Endothelial cell of umbilical vein (primary cell): ENCODE measurements around the gene TYSND1. TPM values are rescaled to one million over a fixed set of nuclear protein-coding genes. Genes with fewer than 3 reads are reported as not detected.
"Not testable (repeated sequence)": the region's sequence is repeated elsewhere in the genome, so short reads cannot be mapped to it uniquely, and the experiment has no call there.

Experiments
- BruUV-seq: library from RNA; stranded (reverse); fragments of 400-500 nt; replicated peaks from 2 replicates; lab custom pipeline; 2021; lab: Mats Ljungman, UMichigan
- CTCF ChIA-PET: fragments of 300-600, 350-600 bp; sonication (Branson Sonifier 250); formaldehyde crosslinking; loops from one replicate; lab custom pipeline; 2021; ENCODE audit warnings: antibody characterized with exemption, inconsistent platforms; lab: Charles Lee
- POLR2A ChIA-PET: fragments of 300-600, 350-600 bp; sonication (Branson Sonifier 250); formaldehyde crosslinking; loops from one replicate; lab custom pipeline; 2021; ENCODE audit warnings: antibody characterized with exemption, inconsistent platforms; lab: Charles Lee
- DNase-seq: peaks from one replicate; pipeline ENCODE4 v3.0.0-alpha.2; 2011; ENCODE audit warnings: low read depth, low spot score
- FAIRE-seq: peaks from 2 replicates; lab custom pipeline; 2011; peaks lifted over from hg19 to GRCh38; lab: Jason Lieb, UNC
- H2AFZ ChIP-seq: 2 replicates; pipeline ENCODE4 v1.6.0; 2012; ENCODE audit warnings: low read depth, low read length, control low read depth, inconsistent platforms
- H3K27ac ChIP-seq: 2 replicates; pipeline ENCODE4 v1.5.1; 2011; ENCODE audit warnings: low read depth, mild to moderate bottlenecking, control low read depth, low read length, moderate library complexity; ENCODE audit not compliant: insufficient read depth
- H3K27me3 ChIP-seq, 2 experiments: 2 replicates each; pipeline versions ENCODE4 v1.6.0 to v1.6.1; 2011; ENCODE audit warnings: low read length in 2 of 2, mixed read lengths in 1 of 2; ENCODE audit not compliant: control insufficient read depth in 2 of 2, insufficient read depth in 2 of 2
- H3K36me3 ChIP-seq, 2 experiments: 2 replicates in 1 of 2; 3 replicates in 1 of 2; pipeline ENCODE4 v1.5.1; 2011; ENCODE audit warnings: low read length in 2 of 2, mild to moderate bottlenecking in 1 of 2, moderate library complexity in 1 of 2; ENCODE audit not compliant: control insufficient read depth in 2 of 2, insufficient read depth in 2 of 2; ENCODE audit errors: extremely low read depth in 1 of 2
- H3K4me1 ChIP-seq: 3 replicates; pipeline ENCODE4 v1.5.1; 2011; ENCODE audit warnings: mild to moderate bottlenecking, low read length; ENCODE audit not compliant: control insufficient read depth, insufficient read depth; ENCODE audit errors: extremely low read depth
- H3K4me2 ChIP-seq: 2 replicates; pipeline ENCODE4 v1.6.1; 2011; ENCODE audit warnings: low read length, control low read depth, mixed read lengths; ENCODE audit not compliant: insufficient read depth
- H3K4me3 ChIP-seq, 3 experiments: fragments of 200-600 bp in 1 of 3; sonication (generic), shearing (Covaris generic) in 1 of 3; replicated peaks in 1 of 3; 2 replicates each; pipeline ENCODE4 v1.5.1; 2011 to 2016; ENCODE audit warnings: control low read depth in 3 of 3, low read length in 3 of 3, mild to moderate bottlenecking in 2 of 3, inconsistent platforms in 1 of 3, low read depth in 1 of 3, moderate library complexity in 1 of 3; ENCODE audit not compliant: insufficient read depth in 1 of 3
- H3K79me2 ChIP-seq: 2 replicates; pipeline ENCODE4 v1.6.0; 2012; ENCODE audit warnings: low read length, inconsistent platforms; ENCODE audit not compliant: control insufficient read depth, insufficient read depth
- H3K9ac ChIP-seq: replicated peaks from 2 replicates; pipeline ENCODE3; 2011; ENCODE audit warnings: low read length, control low read depth; ENCODE audit not compliant: insufficient read depth; ENCODE audit errors: extremely low read depth
- H3K9me1 ChIP-seq: replicated peaks from 3 replicates; pipeline ENCODE4 v1.6.0; 2011; ENCODE audit warnings: mild to moderate bottlenecking, low read length; ENCODE audit not compliant: control insufficient read depth, insufficient read depth; ENCODE audit errors: extremely low read depth
- H3K9me3 ChIP-seq: replicated peaks from 2 replicates; pipeline ENCODE4 v1.5.1; 2012; ENCODE audit warnings: low read length, inconsistent platforms; ENCODE audit not compliant: control insufficient read depth, insufficient read depth
- H4K20me1 ChIP-seq: replicated peaks from 2 replicates; pipeline ENCODE3; 2011; ENCODE audit warnings: mild to moderate bottlenecking, low read length; ENCODE audit not compliant: control insufficient read depth, insufficient read depth; ENCODE audit errors: extremely low read depth
- GATA2 ChIP-seq: IDR thresholded peaks from 2 replicates; pipeline ENCODE4 v1.7.0; 2011; ENCODE audit warnings: low read depth, mild to moderate bottlenecking, moderate library complexity, mixed read lengths, low read length; ENCODE audit not compliant: insufficient read length, insufficient read depth
- dilution Hi-C: fragments of 300-500 bp; cut with MboI; formaldehyde crosslinking; loops from one replicate; pipeline ENCODE4 v1.15.0; 2019; ENCODE audit warnings: low sequenced_read_pairs; ENCODE audit not compliant: extremely low pct_ligation_motif_present
- intact Hi-C: fragments of 100-400 bp; cut with micrococcal nuclease; formaldehyde crosslinking; loops from one replicate; pipeline ENCODE4 v1.10.0; 2022
- polyA plus RNA-seq, 4 experiments: library from polyadenylated mRNA; depleted of rRNA in 3 of 4; stranded (reverse) in 3 of 4; unstranded in 1 of 4; fragments of >200 nt; gene quantifications; 2 replicates each; pipeline versions ENCODE4 v1.2.1 to v1.2.3, GENCODE V29; 2011 to 2012; ENCODE audit warnings: missing spikeins in 1 of 4
- total RNA-seq: library from RNA; stranded (reverse); gene quantifications from 2 replicates; pipeline ENCODE4 v1.2.3, GENCODE V29; 2021

TYSND1 gene
- total and polyA plus RNA-seq, 2 donors (not counting 3 experiments of a cell fraction or from before 2014, with no cell fraction given) = 5.1 to 7.8 TPM

- Histone ChIP-seq H3K27me3 (no peaks in the 10 kb centered on the region), H3K9me3 (no peaks in the 10 kb centered on the region), H3K36me3 (peaks cover 8 to 27% of the 10 kb centered on the region in 2 experiments), H3K9me1 (no peaks in the 10 kb centered on the region), H3K4me3 (no peak overlapping the region), H4K20me1 (peaks cover 5% of the 10 kb centered on the region), H3K4me2 (no peak overlapping the region), H3K4me1 (no peaks in the 10 kb centered on the region), H3K79me2 (peaks cover 52% of the 10 kb centered on the region), H3K9ac (no peak overlapping the region), H3K27ac (no peak overlapping the region), H2AFZ (no peak overlapping the region)
- no TSS peak for BruUV-seq
- dilution Hi-C loops (no loop called here), intact Hi-C loops (no loop called here)
- POLR2A ChIA-PET = interaction anchor here (1.2 kb wide), 1 partner anchor 10 kb away, joined by 6 read pairs; the partner anchor contains the start of gene SAR1A
- TF ChIP-seq GATA2 = no peak
- CTCF ChIA-PET = interaction anchor here (1.1 kb wide), 1 partner anchor 45 kb away, joined by 3 read pairs; no protein-coding TSS in a partner anchor
- FAIRE-seq (no peak), DNase-seq (no peak)
Measured at GRCh38 chr10:70160798-70161197, 14.3 kb upstream of the TYSND1 start.

DNA sequence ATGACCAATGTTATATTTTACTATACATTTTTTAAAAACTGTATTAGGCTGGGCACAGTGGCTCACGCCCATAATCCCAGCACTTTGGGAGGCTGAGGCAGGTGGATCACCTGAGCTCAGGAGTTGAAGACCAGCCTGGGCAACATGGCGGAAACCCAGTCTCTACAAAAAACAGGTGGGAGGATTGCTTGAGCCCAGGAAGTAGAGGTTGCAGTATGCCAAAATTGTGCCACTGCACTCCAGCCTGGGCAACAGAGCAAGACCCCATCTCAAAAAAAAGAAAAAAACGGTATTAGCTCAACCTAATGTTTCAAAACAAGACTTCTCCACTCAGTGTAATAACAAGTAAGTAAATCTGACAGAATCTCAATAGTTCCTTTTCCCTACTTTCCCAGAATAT lies 12.9 kb upstream of the TYSND1 start:
- Histone ChIP-seq H3K36me3 (peaks cover 12 to 32% of the 10 kb centered on the region in 2 experiments), H3K79me2 (peaks cover 40% of the 10 kb centered on the region)
- H3K4me3 ChIP-seq, H3K9ac ChIP-seq, H3K9me1 ChIP-seq, BruUV-seq, intact Hi-C loops, H3K4me2 ChIP-seq, POLR2A ChIA-PET, H3K9me3 ChIP-seq, H2AFZ ChIP-seq, H3K4me1 ChIP-seq, H3K27ac ChIP-seq, H4K20me1 ChIP-seq, dilution Hi-C loops, H3K27me3 ChIP-seq, FAIRE-seq, DNase-seq: not testable (repeated sequence)
- CTCF ChIA-PET = interaction anchor here (2.6 kb wide), 1 partner anchor 13 kb away, joined by 17 read pairs; the partner anchor contains the start of gene TYSND1
